ENCODE data around the gene SLC16A7.
"Not testable (repeated sequence)": the region's sequence is repeated elsewhere in the genome, so short reads cannot be mapped to it uniquely, and the experiment has no call there.

SLC16A7 gene

GRCh38 chr12:59595883-59596540 is at the start of gene SLC16A7:
Gene SLC16A7 (plus strand): TSS chr12:59596029. CDS start chr12:59704802, 108,773 bp downstream.
- peak; percentile 83 for DNase-seq

- DNase-seq: peak; percentile 3
Observed at GRCh38 chr12:59548930-59549329, 46.9 kb upstream of the SLC16A7 start.

- no peak for DNase-seq
Observed at GRCh38 chr12:59559696-59560095, 36.1 kb upstream of the SLC16A7 start.

- DNase-seq: no peak
Observed at GRCh38 chr12:59570145-59570544, 25.7 kb upstream of the SLC16A7 start.

- DNase-seq: no peak
Observed at GRCh38 chr12:59574406-59574805, 21.4 kb upstream of the SLC16A7 start.

GRCh38 chr12:59575826-59576225 is 20.0 kb upstream of the SLC16A7 start:
- no peak for DNase-seq

- DNase-seq: no peak
Observed at GRCh38 chr12:59578254-59578653, 17.6 kb upstream of the SLC16A7 start.

GRCh38 chr12:59579631-59580030 is 16.2 kb upstream of the SLC16A7 start:
- no peak for DNase-seq

GRCh38 chr12:59580050-59580449 is 15.8 kb upstream of the SLC16A7 start:
- no peak for DNase-seq

GRCh38 chr12:59583003-59583712 is 12.7 kb upstream of the SLC16A7 start:
- DNase-seq: no peak

- DNase-seq: no peak
Observed at GRCh38 chr12:59587710-59588109, 8.1 kb upstream of the SLC16A7 start.

- DNase-seq: no peak
Observed at GRCh38 chr12:59593761-59594160, 2.1 kb upstream of the SLC16A7 start.

GRCh38 chr12:59594943-59595500 is 807 bp upstream of the SLC16A7 start:
- no peak for DNase-seq

GRCh38 chr12:59595565-59595882 is 305 bp upstream of the SLC16A7 start:
- DNase-seq: no peak

- peak; percentile 18 for DNase-seq
Observed at GRCh38 chr12:59597385-59597781, 1.6 kb downstream of the SLC16A7 start.

GRCh38 chr12:59600171-59600570 is 4.3 kb downstream of the SLC16A7 start:
- no peak for DNase-seq

- no peak for DNase-seq
Observed at GRCh38 chr12:59603754-59604153, 7.9 kb downstream of the SLC16A7 start.

GRCh38 chr12:59612823-59613434 is 17.1 kb downstream of the SLC16A7 start:
- DNase-seq: not testable (repeated sequence)

GRCh38 chr12:59615392-59616165 is 19.8 kb downstream of the SLC16A7 start:
- no peak for DNase-seq

GRCh38 chr12:59619461-59620240 is 23.8 kb downstream of the SLC16A7 start:
- no peak for DNase-seq

- peak; percentile 48 for DNase-seq
Observed at GRCh38 chr12:59620326-59620725, 24.5 kb downstream of the SLC16A7 start.

- no peak for DNase-seq
Observed at GRCh38 chr12:59624732-59625460, 29.1 kb downstream of the SLC16A7 start.

All from RPMI8226 (cell line).